UCSD-AML1 (cell line): ENCODE results near the gene AGRN.
"Not testable (repeated sequence)": the region's sequence is repeated elsewhere in the genome, so short reads cannot be mapped to it uniquely, and the experiment has no call there.

Experiments
- DNase-seq: peaks from one replicate; lab custom pipeline; 2025; ENCODE audit not compliant: unreplicated experiment; lab: John Stamatoyannopoulos, UW

AGRN gene

GRCh38 chr1:1000357-1001056 lies 19.4 kb upstream of the AGRN start:
- DNase-seq, result peak; percentile 74

GRCh38 chr1:1001057-1001783 lies 18.7 kb upstream of the AGRN start:
- no peak for DNase-seq

- no peak for DNase-seq
Observed at GRCh38 chr1:1003618-1004419, 16.1 kb upstream of the AGRN start.

DNA sequence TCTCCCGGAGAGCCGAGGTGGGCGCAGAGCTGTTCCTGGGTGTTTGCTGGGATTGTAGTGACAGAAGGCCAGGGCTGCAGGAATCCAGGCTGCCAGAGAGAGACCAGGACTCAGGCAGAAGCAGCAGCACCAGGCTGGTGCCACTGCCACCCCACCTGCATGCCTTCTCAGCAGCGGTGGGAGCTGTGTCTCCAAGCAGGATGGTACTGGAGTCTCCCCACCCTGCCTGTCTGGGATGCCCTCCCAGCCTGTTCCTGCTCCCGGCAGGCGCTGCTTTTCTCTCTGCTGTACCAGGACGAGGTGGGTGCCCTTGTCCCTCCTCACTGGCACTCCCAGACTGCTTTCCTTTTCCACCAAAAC lies 15.5 kb upstream of the AGRN start:
- DNase-seq, result no peak

DNA sequence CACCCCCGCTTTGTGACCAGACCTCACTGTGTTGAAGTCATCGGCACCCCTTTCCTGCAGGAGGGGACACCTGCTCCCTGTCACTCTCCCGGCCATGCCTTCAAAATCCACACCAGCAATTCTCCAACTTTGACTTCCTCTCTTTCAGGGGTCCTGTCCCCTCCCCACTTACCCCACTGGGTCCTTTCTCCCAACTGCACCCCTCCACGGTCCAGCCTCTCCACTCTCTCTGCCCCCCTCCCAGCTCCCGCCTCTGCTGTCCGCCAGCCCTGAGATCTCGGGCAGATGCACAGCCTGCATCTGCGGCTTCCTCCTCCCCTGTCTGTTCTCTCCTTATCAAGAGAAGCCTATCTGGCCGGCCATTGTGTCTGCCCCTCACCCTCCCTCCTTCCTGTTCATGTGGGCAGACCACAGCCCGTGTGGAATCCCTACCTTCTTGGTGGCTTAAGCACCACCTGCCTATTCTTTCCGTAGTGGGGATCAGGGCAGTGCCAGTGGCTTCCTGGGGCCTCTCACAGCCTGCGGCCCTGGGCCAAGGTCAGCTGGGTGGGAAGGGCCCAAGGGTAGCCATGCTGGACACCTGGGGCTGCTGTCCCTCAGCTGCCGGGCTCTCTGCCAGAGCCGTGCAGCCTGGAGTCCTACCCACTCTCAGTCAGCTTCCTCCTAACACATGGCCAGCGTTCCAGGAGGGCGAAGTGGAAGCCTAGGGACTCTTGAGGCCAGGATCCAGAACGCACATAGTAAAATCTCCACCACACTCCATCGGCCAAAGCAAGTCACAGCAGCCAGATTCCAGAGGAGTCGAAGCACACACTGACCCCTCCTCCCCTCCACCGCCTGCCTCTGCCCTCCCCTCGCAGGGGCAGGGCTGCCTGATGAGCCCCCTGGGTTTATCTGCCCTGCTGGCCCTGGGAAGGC lies 14.9 kb upstream of the AGRN start:
- peak; percentile 66 for DNase-seq

DNA sequence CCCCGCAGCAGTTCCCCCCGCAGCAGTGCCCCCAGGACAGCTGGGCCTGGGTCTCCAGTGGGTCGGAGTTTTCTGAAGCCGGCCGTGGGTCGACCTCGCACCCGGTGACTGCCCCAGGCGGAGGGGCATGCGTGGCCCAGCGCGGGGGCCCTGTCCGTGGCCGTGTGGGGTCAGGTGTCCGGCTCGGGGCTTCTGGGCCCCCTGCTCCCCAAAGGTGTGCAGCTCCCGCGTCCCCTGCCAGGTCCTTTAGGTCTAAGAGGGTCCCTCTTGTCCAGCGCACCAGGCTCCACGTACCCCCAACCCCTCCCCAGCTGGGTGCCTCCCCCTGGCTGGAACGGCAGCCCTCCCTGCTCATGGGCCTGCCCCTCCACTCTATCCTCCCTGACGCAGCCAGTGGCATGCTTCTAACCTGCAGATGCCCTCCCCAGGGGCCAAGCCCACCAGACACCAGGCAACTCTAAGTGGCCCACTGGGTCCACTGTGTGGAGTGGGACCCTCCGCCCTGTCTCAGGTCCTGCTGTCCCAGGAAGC lies 14.1 kb upstream of the AGRN start:
- no peak for DNase-seq

- DNase-seq, result no peak
Observed at GRCh38 chr1:1006305-1007159, 13.4 kb upstream of the AGRN start.

DNA sequence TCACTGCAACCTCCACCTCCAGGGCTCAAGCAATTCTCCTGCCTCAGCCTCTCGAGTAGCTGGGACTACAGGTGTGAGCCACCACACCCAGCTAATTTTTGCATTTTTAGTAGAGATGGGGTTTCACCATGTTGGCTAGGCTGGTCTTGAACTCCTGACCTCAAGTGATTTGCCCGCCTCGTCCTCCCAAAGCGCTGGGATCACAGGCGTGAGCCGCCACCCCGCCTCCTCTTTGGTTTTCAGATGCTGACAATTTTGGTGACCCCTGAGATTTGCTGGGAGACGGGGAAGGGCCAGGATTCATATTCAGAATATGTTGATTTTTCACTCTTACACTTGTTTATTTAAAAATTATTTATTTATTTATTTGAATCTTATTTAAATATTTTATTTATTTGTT lies 9.8 kb upstream of the AGRN start:
- DNase-seq, result not testable (repeated sequence)

DNA sequence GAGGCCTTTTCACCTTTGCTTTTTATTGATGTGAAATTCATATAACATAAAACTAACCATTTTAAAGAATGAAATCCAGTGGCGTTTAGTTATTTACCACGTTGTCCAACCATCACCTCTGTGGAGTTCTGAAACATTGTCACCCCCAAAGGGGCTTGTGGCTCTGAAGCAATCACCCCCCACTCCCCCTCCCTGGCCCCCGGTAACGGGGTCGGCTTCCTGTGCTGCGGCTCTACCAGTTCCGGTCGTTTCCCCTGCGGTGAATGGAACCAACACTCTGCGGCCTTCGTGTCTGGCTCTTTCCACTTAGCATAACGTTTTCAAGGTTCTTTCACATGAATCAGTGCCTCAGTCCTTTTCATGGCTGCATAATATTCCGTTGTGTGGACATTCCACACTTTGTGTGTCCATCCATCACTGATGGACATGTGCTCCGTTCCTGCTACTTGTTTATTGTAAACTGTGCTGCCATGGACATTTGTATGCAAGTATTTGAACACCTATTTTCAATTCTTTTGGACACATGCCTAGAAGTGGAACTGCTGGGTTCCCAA lies 8.4 kb upstream of the AGRN start:
- DNase-seq, result no peak

GRCh38 chr1:1012736-1013104 lies 7.2 kb upstream of the AGRN start:
- DNase-seq, result not testable (repeated sequence)

GRCh38 chr1:1013105-1013921 lies 6.6 kb upstream of the AGRN start, which contains the start of gene ISG15:
Gene ISG15 (plus strand): TSS chr1:1013497. CDS start chr1:1013574, 77 bp downstream.
- peak; percentile 92 for DNase-seq

DNA sequence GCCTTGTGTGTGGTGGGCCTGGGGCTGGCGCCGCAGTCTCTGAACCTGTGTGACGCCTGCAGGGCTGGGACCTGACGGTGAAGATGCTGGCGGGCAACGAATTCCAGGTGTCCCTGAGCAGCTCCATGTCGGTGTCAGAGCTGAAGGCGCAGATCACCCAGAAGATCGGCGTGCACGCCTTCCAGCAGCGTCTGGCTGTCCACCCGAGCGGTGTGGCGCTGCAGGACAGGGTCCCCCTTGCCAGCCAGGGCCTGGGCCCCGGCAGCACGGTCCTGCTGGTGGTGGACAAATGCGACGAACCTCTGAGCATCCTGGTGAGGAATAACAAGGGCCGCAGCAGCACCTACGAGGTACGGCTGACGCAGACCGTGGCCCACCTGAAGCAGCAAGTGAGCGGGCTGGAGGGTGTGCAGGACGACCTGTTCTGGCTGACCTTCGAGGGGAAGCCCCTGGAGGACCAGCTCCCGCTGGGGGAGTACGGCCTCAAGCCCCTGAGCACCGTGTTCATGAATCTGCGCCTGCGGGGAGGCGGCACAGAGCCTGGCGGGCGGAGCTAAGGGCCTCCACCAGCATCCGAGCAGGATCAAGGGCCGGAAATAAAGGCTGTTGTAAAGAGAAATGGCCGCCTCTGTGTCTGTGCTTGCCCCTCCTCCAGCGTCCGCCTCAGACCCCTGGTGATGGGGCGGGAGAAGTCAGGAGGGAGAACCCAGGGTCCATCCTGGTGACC lies 5.8 kb upstream of the AGRN start:
- DNase-seq, result peak; percentile 68

DNA sequence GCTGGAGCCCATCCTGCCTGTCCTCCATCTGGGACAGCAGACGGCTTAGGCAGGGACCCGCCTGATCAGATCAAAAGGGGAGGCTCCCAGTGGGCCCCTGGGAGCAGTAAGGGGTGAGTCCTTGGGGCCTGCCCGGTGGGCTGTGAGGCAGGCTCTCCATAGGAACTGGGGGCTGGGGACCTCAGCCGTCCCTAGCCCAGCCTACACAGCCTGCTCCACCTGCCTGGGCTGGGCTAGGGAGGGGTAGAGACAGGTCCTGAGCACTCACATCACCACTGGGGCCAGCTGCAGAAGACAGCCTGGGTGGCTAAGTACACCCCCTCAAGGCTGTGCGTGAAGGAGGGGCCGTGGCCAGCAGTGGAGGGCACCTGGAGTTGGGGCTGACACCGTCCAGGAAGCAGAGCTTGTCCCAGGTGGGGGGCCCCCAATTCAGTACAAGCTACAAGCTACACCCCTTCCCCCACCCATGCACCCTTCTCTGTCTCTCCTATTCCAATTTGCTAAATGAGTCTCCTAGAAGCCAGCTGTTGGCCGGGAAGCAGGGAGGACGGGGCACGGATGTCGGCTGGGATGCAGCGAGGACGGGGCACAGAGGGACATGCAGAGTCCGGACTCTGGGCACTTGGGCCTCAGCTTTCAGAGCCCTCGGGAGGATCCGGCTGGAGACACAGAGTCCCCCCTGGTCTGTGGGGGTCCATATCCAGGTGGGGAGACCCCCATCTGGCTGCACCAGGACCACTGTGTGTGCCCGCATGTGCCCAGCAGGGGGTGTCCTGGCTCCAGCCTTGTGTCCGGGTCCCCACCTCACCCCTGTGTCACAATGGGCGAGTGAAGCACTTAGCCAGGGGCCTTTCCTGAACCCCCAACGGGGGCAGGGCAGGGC lies 4.9 kb upstream of the AGRN start:
- peak; percentile 59 for DNase-seq

DNA sequence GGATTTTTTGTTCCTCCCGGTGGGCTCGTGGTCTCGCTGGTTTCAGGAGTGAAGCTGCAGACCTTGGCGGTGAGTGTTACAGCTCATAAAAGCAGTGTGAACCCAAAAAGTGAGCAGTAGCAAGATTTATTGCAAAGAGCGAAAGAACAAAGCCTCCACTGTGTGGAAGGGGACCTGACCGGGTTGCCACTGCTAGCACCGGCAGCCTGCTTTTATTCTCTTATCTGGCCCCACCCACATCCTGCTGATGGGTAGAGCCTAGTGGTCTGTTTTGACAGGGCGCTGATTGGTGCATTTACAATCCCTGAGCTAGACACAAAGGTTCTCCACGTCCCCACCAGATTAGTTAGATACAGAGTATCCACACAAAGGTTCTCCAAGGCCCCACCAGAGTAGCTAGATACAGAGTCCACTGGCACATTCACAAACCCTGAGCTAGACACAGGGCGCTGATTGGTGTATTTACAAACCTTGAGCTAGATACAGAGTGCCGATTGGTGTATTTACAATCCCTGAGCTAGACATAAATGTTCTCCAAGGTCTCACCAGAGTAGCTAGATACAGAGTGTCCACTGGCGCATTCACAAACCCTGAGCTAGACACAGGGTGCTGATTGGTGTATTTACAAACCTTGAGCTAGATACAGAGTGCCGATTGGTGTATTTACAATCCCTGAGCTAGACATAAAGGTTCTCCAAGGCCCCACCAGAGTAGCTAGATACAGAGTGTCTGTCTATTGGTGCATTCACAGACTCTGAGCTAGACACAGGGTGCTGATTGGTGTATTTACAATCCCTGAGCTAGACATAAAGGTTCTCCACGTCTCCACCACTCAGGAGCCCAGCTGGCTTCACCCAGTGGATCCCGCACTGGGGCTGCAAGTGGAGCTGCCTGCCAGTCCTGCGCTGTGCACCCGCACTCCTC lies 2.3 kb upstream of the AGRN start:
- not testable (repeated sequence) for DNase-seq

DNA sequence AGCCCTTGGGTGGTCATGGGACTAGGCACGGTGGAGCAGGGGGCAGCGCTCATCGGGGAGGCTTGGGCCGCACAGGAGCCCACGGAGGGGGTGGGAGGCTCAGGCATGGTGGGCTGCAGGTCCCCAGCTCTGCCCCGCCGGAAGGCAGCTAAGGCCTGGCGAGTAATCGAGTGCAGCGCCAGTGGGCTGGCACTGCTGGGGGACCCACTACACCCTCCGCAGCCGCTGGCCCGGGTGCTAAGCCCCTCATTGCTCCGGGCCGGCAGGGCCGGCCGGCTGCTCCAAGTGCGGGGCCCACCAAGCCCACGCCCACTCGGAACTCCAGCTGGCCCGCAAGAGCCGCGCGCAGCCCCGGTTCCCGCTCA lies 1.6 kb upstream of the AGRN start:
- not testable (repeated sequence) for DNase-seq
